CD4-positive, alpha-beta T cell (primary cell): Measurements from ENCODE around the gene ELMO2. TPM values are rescaled to one million over a fixed set of nuclear protein-coding genes. Genes with fewer than 3 reads are reported as not detected.
A peak's percentile ranks its signal among the peaks of the same experiment; 100 is the strongest.

Experiments used
- ATAC-seq: fragments of 200-7000 bp; cut with Tn5 transposase; one replicate; pipeline ENCODE4 v1.10.0; 2022; ENCODE audit warnings: mild to moderate bottlenecking; ENCODE audit not compliant: poor library complexity
- CTCF ChIA-PET: fragments of 350-600 bp; sonication (Branson Sonifier 250); formaldehyde crosslinking; loops from one replicate; lab custom pipeline; 2021; ENCODE audit warnings: antibody characterized with exemption, inconsistent platforms; lab: Charles Lee
- POLR2A ChIA-PET: fragments of 350-600 bp; sonication (Branson Sonifier 250); formaldehyde crosslinking; loops from one replicate; lab custom pipeline; 2021; ENCODE audit warnings: antibody characterized with exemption, inconsistent platforms; lab: Charles Lee
- DNase-seq, 14 experiments: peaks; one replicate each; pipeline ENCODE4 v3.0.0-alpha.2; 2013 to 2020; ENCODE audit warnings: mixed read lengths in 2 of 14
- H3K27ac ChIP-seq, 2 donors: one replicate each; pipeline versions ENCODE4 v1.5.1 to v1.7.0; 2013; ENCODE audit warnings: low read length in 2 of 2, low read depth in 1 of 2, mild to moderate bottlenecking in 1 of 2
- H3K27me3 ChIP-seq, 2 experiments: 1 replicate in 1 of 2; 2 replicates in 1 of 2; pipeline versions ENCODE4 v1.6.1 to v1.7.0; 2013; ENCODE audit warnings: low read length in 2 of 2, control low read depth in 1 of 2, mild to moderate bottlenecking in 1 of 2, moderate library complexity in 1 of 2; ENCODE audit not compliant: insufficient read depth in 2 of 2, control insufficient read depth in 1 of 2
- H3K36me3 ChIP-seq: one replicate; pipeline ENCODE4 v1.6.1; 2013; ENCODE audit warnings: low read length, control low read depth; ENCODE audit not compliant: insufficient read depth
- H3K4me1 ChIP-seq: one replicate; pipeline ENCODE4 v1.6.1; 2013; ENCODE audit warnings: low read length, control low read depth; ENCODE audit not compliant: insufficient read depth
- H3K4me3 ChIP-seq: one replicate; pipeline ENCODE4 v1.5.1; 2013; ENCODE audit warnings: mild to moderate bottlenecking, low read length, moderate library complexity
- H3K9me3 ChIP-seq, 2 experiments: 1 replicate in 1 of 2; 2 replicates in 1 of 2; pipeline versions ENCODE4 v1.6.1 to v1.7.0; 2013; ENCODE audit warnings: low read length in 2 of 2, mild to moderate bottlenecking in 2 of 2, control low read depth in 1 of 2, moderate library complexity in 1 of 2; ENCODE audit not compliant: control insufficient read depth in 1 of 2, insufficient read depth in 1 of 2
- H3K27ac Mint-ChIP-seq: one replicate; pipeline ENCODE4 v1.8.0; 2020; ENCODE audit warnings: mixed read lengths
- H3K27me3 Mint-ChIP-seq: one replicate; pipeline ENCODE4 v1.8.0; 2021; ENCODE audit warnings: mixed read lengths
- H3K36me3 Mint-ChIP-seq: one replicate; pipeline ENCODE4 v1.8.0; 2021; ENCODE audit warnings: low read depth, mixed read lengths
- H3K4me1 Mint-ChIP-seq: one replicate; pipeline ENCODE4 v1.8.0; 2021; ENCODE audit warnings: low read depth, mixed read lengths
- H3K4me3 Mint-ChIP-seq: one replicate; pipeline ENCODE4 v1.8.0; 2020; ENCODE audit warnings: mild to moderate bottlenecking, mixed read lengths
- H3K9me3 Mint-ChIP-seq: one replicate; pipeline ENCODE4 v1.8.0; 2020; ENCODE audit warnings: mixed read lengths
- CTCF ChIP-seq: fragments of 200-600 bp; IDR thresholded peaks from one replicate; pipeline ENCODE4 v1.8.0; 2022; ENCODE audit warnings: antibody characterized with exemption, mild to moderate bottlenecking
- intact Hi-C, 2 experiments: fragments of 100-400 bp; cut with DNase I in 1 of 2; cut with micrococcal nuclease in 1 of 2; formaldehyde crosslinking; loops; one replicate each; pipeline versions ENCODE4 v1.15.1 to v1.9.0; 2023 to 2025; cut with DNase I, micrococcal nuclease
- total RNA-seq, 174 experiments: library from RNA in 2 of 174; stranded (reverse) in 2 of 174; gene quantifications; one replicate each; pipeline ENCODE4 v1.2.3 and lab custom pipeline; 2021 to 2026

ELMO2 gene
- total RNA-seq, 2 experiments from 2014 or later, result 85.6 TPM

GRCh38 chr20:46352370-46352938, 54.0 kb downstream of the ELMO2 start:
- Histone ChIP-seq H3K4me3 (no peak overlapping the region), H3K27ac (no peak overlapping the region), H3K9me3 (no peaks in the 10 kb centered on the region), H3K4me1 (peaks cover 31% of the 10 kb centered on the region), H3K27me3 (no peaks in the 10 kb centered on the region), H3K36me3 (peaks cover 52% of the 10 kb centered on the region)
- Mint-ChIP-seq H3K4me3 (no peak overlapping the region), H3K36me3 (peaks cover 68% of the 10 kb centered on the region), H3K4me1 (peaks cover 17% of the 10 kb centered on the region), H3K27ac (no peak overlapping the region), H3K9me3 (no peaks in the 10 kb centered on the region), H3K27me3 (no peaks in the 10 kb centered on the region)
- ChIA-PET CTCF (no interaction called here), POLR2A (interaction anchor here (1.4 kb wide), 1 partner anchor 12 kb away, joined by 10 read pairs; no protein-coding TSS in a partner anchor)
- intact Hi-C loops, result no loop called here
- ATAC-seq, result no peak
- TF ChIP-seq CTCF, result no peak
- no peak for DNase-seq

DNA sequence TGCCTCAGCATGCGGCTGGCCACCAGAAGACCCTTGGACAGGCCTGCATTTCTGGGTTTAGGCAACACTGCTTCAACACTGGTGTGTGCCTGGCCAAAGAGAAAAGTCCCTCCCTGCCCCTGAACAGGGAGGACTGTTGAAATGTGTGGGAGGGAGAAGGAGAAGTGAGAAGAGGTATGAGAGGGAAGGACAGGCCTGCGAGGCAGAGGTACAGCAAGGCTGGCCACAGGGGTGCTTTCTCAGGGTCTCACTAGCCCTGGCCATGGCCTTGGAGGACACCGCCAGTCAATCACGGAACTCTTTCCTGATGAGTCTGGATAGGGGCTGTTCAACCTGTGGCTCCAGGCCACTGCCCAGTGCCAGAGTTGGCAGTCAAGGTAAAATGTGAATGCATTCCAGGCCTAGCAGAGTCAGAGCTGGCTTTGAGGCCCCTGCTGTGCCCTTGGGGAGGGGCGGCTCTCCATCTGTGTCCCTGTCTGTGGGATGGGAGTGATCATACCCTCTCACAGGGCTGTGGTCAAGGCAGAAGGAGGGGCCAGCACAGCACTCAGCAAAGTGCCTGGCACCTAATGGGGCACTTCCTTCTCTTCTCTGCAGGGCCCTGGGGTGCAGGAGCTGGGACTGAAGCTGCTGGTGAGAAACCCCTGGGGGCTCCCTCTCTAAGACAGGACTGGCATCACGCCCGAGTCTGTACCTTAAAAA, 54.9 kb downstream of the ELMO2 start:
- CTCF ChIA-PET, result no interaction called here
- Histone ChIP-seq H3K36me3 (peaks cover 53% of the 10 kb centered on the region), H3K4me3 (no peak overlapping the region), H3K4me1 (peaks cover 21% of the 10 kb centered on the region), H3K9me3 (no peaks in the 10 kb centered on the region), H3K27me3 (no peaks in the 10 kb centered on the region), H3K27ac (no peak overlapping the region)
- TF ChIP-seq CTCF, result no peak
- peaks cover 17% of the 10 kb centered on the region for H3K4me1 Mint-ChIP-seq
- ATAC-seq (no peak), DNase-seq (no peak)
- POLR2A ChIA-PET, result no interaction called here
- H3K27ac Mint-ChIP-seq, result peak overlapping the region; percentile 27
- no peaks in the 10 kb centered on the region for H3K9me3 Mint-ChIP-seq
- H3K27me3 Mint-ChIP-seq, result no peaks in the 10 kb centered on the region
- H3K4me3 Mint-ChIP-seq, result no peak overlapping the region
- H3K36me3 Mint-ChIP-seq, result peaks cover 68% of the 10 kb centered on the region
- intact Hi-C loops, result no loop called here

DNA sequence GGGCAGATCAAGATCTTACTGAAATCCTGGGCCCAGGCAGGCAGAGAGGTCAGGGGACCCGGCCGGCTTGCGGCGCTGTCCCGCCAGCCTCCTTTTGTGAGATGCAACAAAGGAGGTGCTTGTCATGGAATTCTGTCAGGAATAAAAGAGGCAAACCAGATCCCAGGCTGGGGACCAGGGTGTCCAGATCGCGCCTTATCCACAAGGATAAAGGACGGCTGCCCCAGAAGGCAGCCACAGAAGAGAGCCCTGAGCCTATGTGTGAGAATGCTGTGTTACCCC, 55.5 kb downstream of the ELMO2 start:
- POLR2A ChIA-PET, result no interaction called here
- no peak for ATAC-seq

More for the DNA sequence above, 55.5 kb downstream of the ELMO2 start:
- Mint-ChIP-seq H3K27ac (peak overlapping the region; percentile 27), H3K9me3 (no peaks in the 10 kb centered on the region), H3K27me3 (no peaks in the 10 kb centered on the region), H3K4me3 (no peak overlapping the region), H3K4me1 (peaks cover 16% of the 10 kb centered on the region), H3K36me3 (peaks cover 69% of the 10 kb centered on the region)
- Histone ChIP-seq H3K4me3 (no peak overlapping the region), H3K36me3 (peaks cover 48% of the 10 kb centered on the region), H3K27ac (no peak overlapping the region), H3K9me3 (no peaks in the 10 kb centered on the region), H3K4me1 (peaks cover 17% of the 10 kb centered on the region), H3K27me3 (no peaks in the 10 kb centered on the region)
- CTCF ChIA-PET, result no interaction called here
- no peak for TF ChIP-seq CTCF
- no peak for DNase-seq
- intact Hi-C loops, result no loop called here
